ENCODE data around the gene SLC4A11. TPM values are rescaled to one million over a fixed set of nuclear protein-coding genes. Genes with fewer than 3 reads are reported as not detected.

Gene SLC4A11
- total RNA-seq (under 1 TPM in 1 of 4 donors, not detected in 3; 0.29 TPM), polyA plus RNA-seq (0.36 TPM)
- long read RNA-seq, donor 1, result 0 reads
- long read RNA-seq, donor 2, result 0 reads
- long read RNA-seq, donor 3, result 0 reads
- long read RNA-seq, donor 4, result 0 reads

GRCh38 chr20:3239026-3239866 lies at the start of gene SLC4A11:
Gene SLC4A11, minus strand, starts transcription at chr20:3239190. Its CDS starts 53 bp downstream, at chr20:3239137.
- peak; percentile 71 to 85 (median 82) for DNase-seq
- no peaks in the 10 kb centered on the region for H3K9me3 ChIP-seq (ENCODE audit: control insufficient read depth, low read length)
- H3K27me3 ChIP-seq (ENCODE audit: control insufficient read depth, insufficient read depth), result no peaks in the 10 kb centered on the region
- H3K4me1 ChIP-seq (ENCODE audit: control insufficient read depth, insufficient read depth, low read length), result no peaks in the 10 kb centered on the region
- WGBS, result under 1% methylated on average over 107 of the region's 107 CpGs
- H3K27ac ChIP-seq (ENCODE audit: low read length), result no peak within 1 kb of the TSS
- ATAC-seq, result peak; percentile 69 to 71
- H3K4me3 ChIP-seq (ENCODE audit: low read length), result peak within 1 kb of the TSS; percentile 72
- intact Hi-C loops (cut with DNase I), result no loop called here

- Histone ChIP-seq H3K4me1 (ENCODE audit: control insufficient read depth, insufficient read depth, low read length) (no peaks in the 10 kb centered on the region), H3K9me3 (ENCODE audit: control insufficient read depth, low read length) (no peaks in the 10 kb centered on the region), H3K27ac (ENCODE audit: low read length) (no peak overlapping the region), H3K27me3 (ENCODE audit: control insufficient read depth, insufficient read depth) (no peaks in the 10 kb centered on the region), H3K4me3 (ENCODE audit: low read length) (no peak overlapping the region)
- no peak for ATAC-seq
- no peak for DNase-seq
- intact Hi-C loops (cut with DNase I), result no loop called here
- WGBS, result 85% methylated on average over 7 of the region's 7 CpGs
These were observed 44.3 kb upstream of the SLC4A11 start for GRCh38 chr20:3283222-3283820.

GRCh38 chr20:3282271-3283221 lies 43.6 kb upstream of the SLC4A11 start:
- Histone ChIP-seq H3K27ac (ENCODE audit: low read length) (no peak overlapping the region), H3K4me3 (ENCODE audit: low read length) (no peak overlapping the region), H3K4me1 (ENCODE audit: control insufficient read depth, insufficient read depth, low read length) (no peaks in the 10 kb centered on the region), H3K9me3 (ENCODE audit: control insufficient read depth, low read length) (no peaks in the 10 kb centered on the region), H3K27me3 (ENCODE audit: control insufficient read depth, insufficient read depth) (no peaks in the 10 kb centered on the region)
- no peak for DNase-seq
- ATAC-seq, result no peak
- intact Hi-C loops (cut with DNase I), result no loop called here
- WGBS, result 94% methylated on average over 6 of the region's 6 CpGs

- no peak for ATAC-seq
- intact Hi-C loops (cut with DNase I), result no loop called here
- Histone ChIP-seq H3K9me3 (ENCODE audit: control insufficient read depth, low read length) (no peaks in the 10 kb centered on the region), H3K27ac (ENCODE audit: low read length) (no peak overlapping the region), H3K27me3 (ENCODE audit: control insufficient read depth, insufficient read depth) (no peaks in the 10 kb centered on the region), H3K4me3 (ENCODE audit: low read length) (no peak overlapping the region), H3K4me1 (ENCODE audit: control insufficient read depth, insufficient read depth, low read length) (no peaks in the 10 kb centered on the region)
- no peak for DNase-seq
These were observed 42.4 kb upstream of the SLC4A11 start for GRCh38 chr20:3281437-3281836.

GRCh38 chr20:3279761-3280160 lies 40.8 kb upstream of the SLC4A11 start:
- 92% methylated on average over 1 of the region's 1 CpG for WGBS
- Histone ChIP-seq H3K4me1 (ENCODE audit: control insufficient read depth, insufficient read depth, low read length) (no peaks in the 10 kb centered on the region), H3K27ac (ENCODE audit: low read length) (no peak overlapping the region), H3K4me3 (ENCODE audit: low read length) (no peak overlapping the region), H3K9me3 (ENCODE audit: control insufficient read depth, low read length) (no peaks in the 10 kb centered on the region), H3K27me3 (ENCODE audit: control insufficient read depth, insufficient read depth) (no peaks in the 10 kb centered on the region)
- intact Hi-C loops (cut with DNase I), result no loop called here
- DNase-seq (no peak), ATAC-seq (no peak)

- no peaks in the 10 kb centered on the region for H3K9me3 ChIP-seq (ENCODE audit: control insufficient read depth, low read length)
- H3K27ac ChIP-seq (ENCODE audit: low read length), result no peak overlapping the region
- no peaks in the 10 kb centered on the region for H3K4me1 ChIP-seq (ENCODE audit: control insufficient read depth, insufficient read depth, low read length)
- H3K4me3 ChIP-seq (ENCODE audit: low read length), result no peak overlapping the region
- WGBS, result 89% methylated on average over 7 of the region's 7 CpGs
- no peaks in the 10 kb centered on the region for H3K27me3 ChIP-seq (ENCODE audit: control insufficient read depth, insufficient read depth)
- intact Hi-C loops (cut with DNase I), result no loop called here
- ATAC-seq, result no peak
- no peak for DNase-seq
These were observed 38.9 kb upstream of the SLC4A11 start for GRCh38 chr20:3277686-3278465.

GRCh38 chr20:3276680-3277015 lies 37.7 kb upstream of the SLC4A11 start:
- DNase-seq, result no peak
- no peaks in the 10 kb centered on the region for H3K4me1 ChIP-seq (ENCODE audit: control insufficient read depth, insufficient read depth, low read length)
- intact Hi-C loops (cut with DNase I), result no loop called here
- ATAC-seq, result no peak
- H3K9me3 ChIP-seq (ENCODE audit: control insufficient read depth, low read length), result no peaks in the 10 kb centered on the region
- WGBS, result 36% methylated on average over 1 of the region's 1 CpG
- no peak overlapping the region for H3K4me3 ChIP-seq (ENCODE audit: low read length)
- no peak overlapping the region for H3K27ac ChIP-seq (ENCODE audit: low read length)
- H3K27me3 ChIP-seq (ENCODE audit: control insufficient read depth, insufficient read depth), result no peaks in the 10 kb centered on the region

GRCh38 chr20:3275966-3276679 lies 37.1 kb upstream of the SLC4A11 start:
- Histone ChIP-seq H3K27me3 (ENCODE audit: control insufficient read depth, insufficient read depth) (no peaks in the 10 kb centered on the region), H3K4me1 (ENCODE audit: control insufficient read depth, insufficient read depth, low read length) (no peaks in the 10 kb centered on the region), H3K9me3 (ENCODE audit: control insufficient read depth, low read length) (no peaks in the 10 kb centered on the region), H3K4me3 (ENCODE audit: low read length) (no peak overlapping the region), H3K27ac (ENCODE audit: low read length) (no peak overlapping the region)
- 74% methylated on average over 2 of the region's 2 CpGs for WGBS
- intact Hi-C loops (cut with DNase I), result no loop called here
- ATAC-seq (no peak), DNase-seq (no peak)

- DNase-seq (no peak), ATAC-seq (no peak)
- Histone ChIP-seq H3K4me3 (ENCODE audit: low read length) (no peak overlapping the region), H3K27ac (ENCODE audit: low read length) (no peak overlapping the region), H3K27me3 (ENCODE audit: control insufficient read depth, insufficient read depth) (no peaks in the 10 kb centered on the region), H3K9me3 (ENCODE audit: control insufficient read depth, low read length) (no peaks in the 10 kb centered on the region), H3K4me1 (ENCODE audit: control insufficient read depth, insufficient read depth, low read length) (no peaks in the 10 kb centered on the region)
- intact Hi-C loops (cut with DNase I), result no loop called here
- WGBS, result 88% methylated on average over 5 of the region's 5 CpGs
These were observed 36.3 kb upstream of the SLC4A11 start for GRCh38 chr20:3275064-3275935.

Data from right cardiac atrium (tissue), 5 donors.